Caki2 (cell line): ENCODE results near the gene OPA3. TPM values are rescaled to one million over a fixed set of nuclear protein-coding genes. Genes with fewer than 3 reads are reported as not detected.

Experiments used
- total RNA-seq: library from RNA; depleted of rRNA; stranded (reverse); fragments of >200 nt; shearing (Covaris generic); gene quantifications from 2 replicates; pipeline ENCODE4 v1.2.3, GENCODE V29; 2014; ENCODE audit warnings: low replicate concordance; rRNA removed

Gene OPA3
- total RNA-seq, 1 experiment from 2014 or later, result 9.4 TPM

Other genes starting within 250 kb of the OPA3 start
- 12.2 and 33.5 TPM in 2 replicates for gene KLC3, start 244.1 kb downstream of the OPA3 start, total RNA-seq
- 22.9 and 32.9 TPM in 2 replicates for gene ERCC2, start 214.2 kb downstream of the OPA3 start, total RNA-seq
- 10.1 and 30.6 TPM in 2 replicates for gene PPP1R13L, start 179.7 kb downstream of the OPA3 start, total RNA-seq
- 32.3 and 33.2 TPM in 2 replicates for gene POLR1G, start 178.2 kb downstream of the OPA3 start, total RNA-seq
- gene ERCC1, start 160.9 kb downstream of the OPA3 start, total RNA-seq, result 120 and 165 TPM in 2 replicates
- 2.5 and 3.2 TPM in 2 replicates for gene FOSB, start 116.8 kb downstream of the OPA3 start, total RNA-seq
- gene RTN2, start 87.8 kb downstream of the OPA3 start, total RNA-seq, result 15.1 and 18.0 TPM in 2 replicates
- 35.2 and 37.5 TPM in 2 replicates for gene PPM1N, start 86.4 kb downstream of the OPA3 start, total RNA-seq
- 98.9 and 123 TPM in 2 replicates for gene VASP, start 77.3 kb downstream of the OPA3 start, total RNA-seq
- not detected in 2 replicates for gene GPR4, start 17.4 kb upstream of the OPA3 start, total RNA-seq
- gene EML2, start 54.6 kb upstream of the OPA3 start, total RNA-seq, result 36.2 and 59.8 TPM in 2 replicates
- 0.44 TPM in 1 of 2 replicates, not detected in the other for gene GIPR, start 83.4 kb upstream of the OPA3 start, total RNA-seq
- gene SNRPD2, start 107.2 kb upstream of the OPA3 start, total RNA-seq, result 578 and 718 TPM in 2 replicates
- gene QPCTL, start 107.9 kb upstream of the OPA3 start, total RNA-seq, result 31.2 and 35.6 TPM in 2 replicates
- 21.0 and 22.0 TPM in 2 replicates for gene FBXO46, start 146.1 kb upstream of the OPA3 start, total RNA-seq
- 0.35 TPM in 1 of 2 replicates, not detected in the other for gene MEIOSIN, start 148.6 kb upstream of the OPA3 start, total RNA-seq
- 14.3 and 15.2 TPM in 2 replicates for gene SIX5, start 184.4 kb upstream of the OPA3 start, total RNA-seq
- gene DMPK, start 197.7 kb upstream of the OPA3 start, total RNA-seq, result 4.8 and 9.1 TPM in 2 replicates
- gene DMWD, start 208.0 kb upstream of the OPA3 start, total RNA-seq, result 22.3 and 25.6 TPM in 2 replicates
- not detected in 2 replicates for gene RSPH6A, start 230.5 kb upstream of the OPA3 start, total RNA-seq